Measurements from ENCODE around the gene LRRC58.

LRRC58 gene

DNA sequence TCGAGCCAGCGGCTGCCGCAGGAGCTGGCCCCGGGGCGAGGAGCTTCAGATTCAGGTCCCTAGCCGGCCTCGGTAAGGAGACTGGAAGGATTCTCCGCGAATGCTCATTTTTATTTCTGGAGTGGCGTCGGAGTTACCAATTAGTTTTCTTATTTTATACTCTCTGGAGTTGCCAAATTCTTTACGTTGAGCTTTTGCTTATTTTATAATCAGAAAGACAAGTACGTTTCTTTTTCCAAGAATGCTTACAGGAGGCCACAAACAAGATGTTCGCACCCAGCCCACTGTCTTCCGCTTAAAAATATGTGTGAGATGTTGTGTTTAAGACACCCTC is 63.7 kb downstream of the LRRC58 start:
- TF ChIP-seq TAF1 (IDR thresholded peaks at IDR 0.05; ENCODE audit: borderline replicate concordance, insufficient read depth, low read length) (no peak), SIN3A (IDR thresholded peaks at IDR 0.05; ENCODE audit: borderline replicate concordance, insufficient read depth, low read length) (no peak), FOXP2 (optimal IDR thresholded peaks at IDR 0.05; ENCODE audit: borderline replicate concordance, extremely low read depth, extremely low read length, insufficient read depth) (no peak)

DNA sequence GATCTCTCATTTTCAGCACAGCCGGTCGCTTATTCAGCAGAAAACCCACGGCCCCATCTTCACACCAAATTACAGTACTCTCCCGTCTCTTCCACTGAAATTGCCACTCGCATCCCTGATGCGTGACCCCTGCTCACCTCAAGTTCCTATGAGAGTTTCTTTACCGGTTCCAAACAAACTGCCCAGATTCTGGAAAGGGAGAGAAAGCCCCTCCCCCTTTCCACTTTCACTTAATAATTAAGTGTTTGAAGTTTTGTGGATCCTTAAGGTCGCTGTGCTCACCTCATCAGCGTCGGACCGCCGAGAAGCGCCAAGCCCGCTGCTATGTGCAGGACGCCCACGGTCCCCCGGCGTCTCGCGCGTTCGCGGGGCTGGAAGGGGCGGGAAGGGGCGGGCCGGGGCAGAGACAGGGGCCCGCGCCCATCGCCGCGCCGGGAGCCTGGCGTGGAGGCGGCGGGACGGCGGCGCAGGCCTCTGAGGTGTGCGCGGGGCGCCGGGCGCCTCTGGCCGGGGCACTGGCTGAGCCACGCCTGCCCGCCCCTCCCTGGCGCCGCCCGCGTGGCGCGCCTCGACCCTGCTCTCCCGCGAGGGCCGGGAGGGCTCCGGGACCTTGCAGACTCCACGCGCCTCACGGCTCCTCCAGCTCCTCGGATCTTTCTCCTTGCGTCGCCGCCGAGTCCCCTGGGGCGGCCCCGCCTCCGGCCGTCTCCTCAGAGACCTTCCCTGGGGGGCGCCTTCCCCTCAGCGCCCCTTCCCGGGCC is 64.2 kb downstream of the LRRC58 start, which contains the start of gene GPR156:
Gene GPR156 (minus strand): TSS at position 476 of the 761 bp plus-strand sequence. CDS start 41,124 bp downstream, outside the sequence.
- no peak for TF ChIP-seq TAF1 (IDR thresholded peaks at IDR 0.05; ENCODE audit: borderline replicate concordance, insufficient read depth, low read length)
- TF ChIP-seq SIN3A (IDR thresholded peaks at IDR 0.05; ENCODE audit: borderline replicate concordance, insufficient read depth, low read length), result no peak
- no peak for TF ChIP-seq FOXP2 (optimal IDR thresholded peaks at IDR 0.05; ENCODE audit: borderline replicate concordance, extremely low read depth, extremely low read length, insufficient read depth)
- TF ChIP-seq, protein P1, sequence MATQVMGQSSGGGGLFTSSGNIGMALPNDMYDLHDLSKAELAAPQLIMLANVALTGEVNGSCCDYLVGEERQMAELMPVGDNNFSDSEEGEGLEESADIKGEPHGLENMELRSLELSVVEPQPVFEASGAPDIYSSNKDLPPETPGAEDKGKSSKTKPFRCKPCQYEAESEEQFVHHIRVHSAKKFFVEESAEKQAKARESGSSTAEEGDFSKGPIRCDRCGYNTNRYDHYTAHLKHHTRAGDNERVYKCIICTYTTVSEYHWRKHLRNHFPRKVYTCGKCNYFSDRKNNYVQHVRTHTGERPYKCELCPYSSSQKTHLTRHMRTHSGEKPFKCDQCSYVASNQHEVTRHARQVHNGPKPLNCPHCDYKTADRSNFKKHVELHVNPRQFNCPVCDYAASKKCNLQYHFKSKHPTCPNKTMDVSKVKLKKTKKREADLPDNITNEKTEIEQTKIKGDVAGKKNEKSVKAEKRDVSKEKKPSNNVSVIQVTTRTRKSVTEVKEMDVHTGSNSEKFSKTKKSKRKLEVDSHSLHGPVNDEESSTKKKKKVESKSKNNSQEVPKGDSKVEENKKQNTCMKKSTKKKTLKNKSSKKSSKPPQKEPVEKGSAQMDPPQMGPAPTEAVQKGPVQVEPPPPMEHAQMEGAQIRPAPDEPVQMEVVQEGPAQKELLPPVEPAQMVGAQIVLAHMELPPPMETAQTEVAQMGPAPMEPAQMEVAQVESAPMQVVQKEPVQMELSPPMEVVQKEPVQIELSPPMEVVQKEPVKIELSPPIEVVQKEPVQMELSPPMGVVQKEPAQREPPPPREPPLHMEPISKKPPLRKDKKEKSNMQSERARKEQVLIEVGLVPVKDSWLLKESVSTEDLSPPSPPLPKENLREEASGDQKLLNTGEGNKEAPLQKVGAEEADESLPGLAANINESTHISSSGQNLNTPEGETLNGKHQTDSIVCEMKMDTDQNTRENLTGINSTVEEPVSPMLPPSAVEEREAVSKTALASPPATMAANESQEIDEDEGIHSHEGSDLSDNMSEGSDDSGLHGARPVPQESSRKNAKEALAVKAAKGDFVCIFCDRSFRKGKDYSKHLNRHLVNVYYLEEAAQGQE (IDR thresholded peaks at IDR 0.05; ENCODE audit: insufficient read depth in 1 of 2, low read depth in 2 of 2, low read length in 2 of 2), result no peak
- no peak for TF ChIP-seq POLR2AphosphoS5 (IDR thresholded peaks at IDR 0.05; ENCODE audit: low read depth, low read length)

DNA sequence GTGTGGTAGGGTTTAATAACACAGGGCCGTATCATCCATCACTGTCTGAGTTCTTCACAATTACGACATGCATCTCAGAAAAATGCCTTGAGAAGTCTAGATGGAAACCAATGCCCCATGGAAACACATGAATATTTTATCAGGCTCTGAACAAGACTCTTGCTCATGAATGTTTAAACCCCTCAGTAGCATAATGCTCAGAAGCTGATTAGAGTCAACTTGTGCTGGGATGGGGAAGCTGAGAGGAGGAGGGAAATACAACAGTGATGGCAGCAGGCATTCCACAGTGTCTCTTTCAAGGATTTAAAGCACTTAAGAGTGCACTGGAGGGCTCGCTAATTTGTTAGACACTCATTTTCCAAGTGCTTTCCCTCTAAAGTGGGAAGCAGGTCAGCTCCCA is 67.9 kb downstream of the LRRC58 start:
- TF ChIP-seq TAF1 (IDR thresholded peaks at IDR 0.05; ENCODE audit: borderline replicate concordance, insufficient read depth, low read length), result no peak
- no peak for TF ChIP-seq FOXP2 (optimal IDR thresholded peaks at IDR 0.05; ENCODE audit: borderline replicate concordance, extremely low read depth, extremely low read length, insufficient read depth)
- TF ChIP-seq POLR2AphosphoS5 (IDR thresholded peaks at IDR 0.05; ENCODE audit: low read depth, low read length), result no peak
- TF ChIP-seq SIN3A (IDR thresholded peaks at IDR 0.05; ENCODE audit: borderline replicate concordance, insufficient read depth, low read length), result no peak
- TF ChIP-seq, protein P1 (IDR thresholded peaks at IDR 0.05; ENCODE audit: insufficient read depth in 1 of 2, low read depth in 2 of 2, low read length in 2 of 2), result no peak

DNA sequence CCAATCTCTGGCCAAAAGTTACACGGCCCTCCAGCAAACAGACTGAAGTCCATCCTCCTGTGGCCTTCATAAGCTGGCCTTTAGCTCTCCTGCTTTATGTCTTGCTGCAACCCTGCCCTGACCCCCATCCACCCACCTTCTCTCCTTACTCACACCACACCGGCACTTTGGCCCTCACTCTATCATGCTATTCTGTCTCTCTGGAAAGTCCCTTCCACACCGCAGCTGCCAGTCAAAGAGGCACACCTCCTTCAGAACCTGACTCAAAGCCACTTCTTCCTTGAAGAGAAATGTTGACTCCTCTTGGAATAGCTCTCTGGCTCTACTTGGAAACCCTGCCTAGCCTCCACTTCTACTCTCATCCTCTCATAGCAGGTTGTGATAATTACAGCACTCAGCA is 68.6 kb downstream of the LRRC58 start:
- TF ChIP-seq SIN3A (IDR thresholded peaks at IDR 0.05; ENCODE audit: borderline replicate concordance, insufficient read depth, low read length), result no peak
- TF ChIP-seq FOXP2 (optimal IDR thresholded peaks at IDR 0.05; ENCODE audit: borderline replicate concordance, extremely low read depth, extremely low read length, insufficient read depth), result no peak
- TF ChIP-seq, protein P1 (IDR thresholded peaks at IDR 0.05; ENCODE audit: insufficient read depth in 1 of 2, low read depth in 2 of 2, low read length in 2 of 2), result no peak
- no peak for TF ChIP-seq TAF1 (IDR thresholded peaks at IDR 0.05; ENCODE audit: borderline replicate concordance, insufficient read depth, low read length)
- TF ChIP-seq POLR2AphosphoS5 (IDR thresholded peaks at IDR 0.05; ENCODE audit: low read depth, low read length), result no peak

DNA sequence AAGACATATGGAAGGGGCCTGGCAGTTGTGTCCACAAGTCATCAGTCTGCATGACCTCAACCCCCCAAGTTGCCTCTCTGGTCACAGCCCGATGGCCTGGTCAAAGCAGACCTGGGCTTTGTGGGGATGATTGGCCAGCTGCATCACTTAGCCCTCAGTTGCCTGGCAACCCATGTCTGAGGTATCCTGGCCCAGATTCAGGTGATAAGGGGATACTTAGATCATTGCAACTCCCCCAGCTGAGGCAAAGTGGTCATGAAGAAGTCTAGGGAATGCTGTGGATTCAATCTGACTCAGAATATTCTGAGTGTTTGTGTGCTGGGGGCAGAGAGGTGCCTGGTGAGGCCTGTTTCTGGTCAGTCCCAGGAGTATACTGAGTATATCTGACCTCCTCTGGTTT is 69.1 kb downstream of the LRRC58 start:
- TF ChIP-seq FOXP2 (optimal IDR thresholded peaks at IDR 0.05; ENCODE audit: borderline replicate concordance, extremely low read depth, extremely low read length, insufficient read depth) (no peak), TAF1 (IDR thresholded peaks at IDR 0.05; ENCODE audit: borderline replicate concordance, insufficient read depth, low read length) (no peak), SIN3A (IDR thresholded peaks at IDR 0.05; ENCODE audit: borderline replicate concordance, insufficient read depth, low read length) (no peak), POLR2AphosphoS5 (IDR thresholded peaks at IDR 0.05; ENCODE audit: low read depth, low read length) (no peak)
- TF ChIP-seq, protein P1 (IDR thresholded peaks at IDR 0.05; ENCODE audit: insufficient read depth in 1 of 2, low read depth in 2 of 2, low read length in 2 of 2), result no peak
